Measurements from ENCODE around the gene OPCML.

Gene OPCML

GRCh38 chr11:133516845-133517244 is 15.5 kb downstream of the OPCML start:
- TF ChIP-seq CTCF (conservative IDR thresholded peaks at IDR 0.05): no peak

DNA sequence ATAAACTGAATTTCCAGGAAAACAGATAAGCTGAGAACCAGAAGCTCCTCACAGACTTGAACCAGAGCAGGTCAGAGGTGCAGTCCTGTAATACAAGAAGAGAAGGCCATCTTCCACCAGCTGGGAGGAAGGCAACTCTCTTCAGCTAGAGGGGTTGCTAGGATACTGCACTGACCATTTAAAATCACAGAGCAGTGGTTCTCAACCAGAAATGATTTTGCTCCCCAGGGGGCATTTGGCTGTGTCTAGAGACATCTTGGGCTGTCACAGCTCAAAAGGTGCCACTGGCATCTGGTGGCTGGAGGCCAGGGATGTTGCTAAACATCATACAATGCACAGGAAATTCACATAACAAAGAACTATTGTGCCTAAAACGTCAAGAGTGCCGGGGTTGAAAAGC is 17.2 kb downstream of the OPCML start:
- TF ChIP-seq CTCF (conservative IDR thresholded peaks at IDR 0.05): no peak
- H3K27ac ChIP-seq: no peak overlapping the region

More at GRCh38 chr11:133516845-133517244, 15.5 kb downstream of the OPCML start:
- H3K27ac ChIP-seq: no peak overlapping the region

GRCh38 chr11:133509924-133510697 is 22.2 kb downstream of the OPCML start:
- TF ChIP-seq CTCF (conservative IDR thresholded peaks at IDR 0.05): no peak
- H3K27ac ChIP-seq: no peak overlapping the region

GRCh38 chr11:133508468-133508867 is 23.8 kb downstream of the OPCML start:
- TF ChIP-seq CTCF (conservative IDR thresholded peaks at IDR 0.05): no peak
- H3K27ac ChIP-seq: no peak overlapping the region

DNA sequence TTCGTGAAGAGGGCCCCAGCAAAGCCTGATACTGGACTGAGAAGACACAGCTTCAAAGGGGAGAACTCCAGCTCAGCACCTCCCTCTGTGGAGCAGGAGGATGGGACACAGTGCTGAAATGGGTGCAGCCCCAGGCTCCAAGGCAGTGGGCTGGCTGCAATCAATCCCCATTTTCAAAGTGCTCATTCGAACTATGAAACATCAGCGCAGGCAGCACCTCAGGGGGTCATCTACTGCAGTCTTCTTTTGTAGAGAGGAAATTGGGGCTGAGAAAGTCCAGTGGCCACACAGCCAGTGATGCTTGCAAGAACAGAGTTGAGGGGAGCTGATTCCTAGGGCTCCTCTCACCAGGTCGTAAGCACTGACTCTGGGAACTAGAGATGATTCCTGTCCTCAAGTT is 25.1 kb downstream of the OPCML start:
- TF ChIP-seq CTCF (conservative IDR thresholded peaks at IDR 0.05): no peak
- H3K27ac ChIP-seq: no peak overlapping the region

DNA sequence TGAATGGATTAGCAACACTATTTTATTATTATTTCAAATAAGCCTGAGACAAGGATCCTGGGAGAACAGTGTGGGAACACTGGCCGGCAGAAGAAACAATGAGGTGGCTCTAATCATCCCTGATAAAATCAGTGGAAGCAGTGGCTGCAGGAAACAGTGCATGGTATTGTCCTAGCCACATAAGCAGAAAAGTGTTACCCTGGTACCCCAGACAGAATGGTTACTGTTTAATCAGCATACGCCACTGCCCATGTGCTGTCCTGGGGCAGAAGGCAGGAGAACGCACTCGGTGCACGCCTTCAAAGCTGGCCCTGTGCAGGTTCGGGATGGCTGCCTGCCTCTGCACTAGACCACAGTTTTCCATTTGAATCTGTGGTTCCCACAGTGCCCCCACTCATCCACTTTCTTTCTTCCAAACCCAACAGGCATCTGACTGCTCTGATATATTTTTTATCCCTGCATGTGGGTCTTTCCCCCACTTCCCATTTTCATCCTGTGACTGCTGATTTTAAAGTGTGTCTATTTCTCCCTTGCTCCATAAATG is 25.7 kb downstream of the OPCML start:
- H3K27ac ChIP-seq: no peak overlapping the region
- no peak for TF ChIP-seq CTCF (conservative IDR thresholded peaks at IDR 0.05)

DNA sequence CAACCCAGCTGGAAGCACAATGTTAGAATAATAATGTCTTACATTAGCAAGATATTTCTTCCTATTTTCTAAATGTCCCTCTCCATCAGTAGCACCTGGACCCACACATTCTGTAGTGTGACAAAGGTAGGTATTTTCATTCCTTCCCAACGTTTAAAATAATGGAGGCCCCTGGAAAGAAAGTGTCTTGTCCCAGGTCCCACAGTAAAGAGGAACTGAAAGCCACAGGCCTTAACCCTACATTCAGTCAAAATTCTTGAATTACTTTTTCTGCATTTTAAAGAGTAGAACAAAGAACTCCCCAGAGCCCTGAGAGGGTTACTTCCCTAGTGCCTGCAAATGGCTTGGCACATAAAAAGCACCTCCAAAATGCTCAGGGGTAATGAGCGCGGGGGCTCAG is 26.3 kb downstream of the OPCML start:
- TF ChIP-seq CTCF (conservative IDR thresholded peaks at IDR 0.05): no peak
- H3K27ac ChIP-seq: no peak overlapping the region

All from VCaP (cell line).